HEK293 (cell line): Measurements from ENCODE around the gene INPP1.

ENCODE experiments used
- EGR2 ChIP-seq: fragments of 450-650 bp; formaldehyde crosslinking; IDR thresholded peaks from 2 replicates; pipeline ENCODE4 v1.5.1; 2016; ENCODE audit warnings: low read depth, missing biosample characterization, missing genetic modification characterization
- KLF16 ChIP-seq: fragments of 450-650 bp; formaldehyde crosslinking; IDR thresholded peaks from 2 replicates; pipeline ENCODE4 v1.5.1; 2017; ENCODE audit warnings: missing biosample characterization, missing genetic modification characterization
- KLF8 ChIP-seq: fragments of 450-650 bp; formaldehyde crosslinking; IDR thresholded peaks from 2 replicates; pipeline ENCODE4 v1.5.1; 2016; ENCODE audit warnings: missing biosample characterization, missing genetic modification characterization
- KLF9 ChIP-seq: fragments of 450-650 bp; formaldehyde crosslinking; IDR thresholded peaks from 2 replicates; pipeline ENCODE4 v1.5.1; 2016; ENCODE audit warnings: missing biosample characterization, missing genetic modification characterization, low read depth
- MZF1 ChIP-seq: fragments of 450-650 bp; formaldehyde crosslinking; IDR thresholded peaks from 2 replicates; pipeline ENCODE4 v1.5.1; 2017; ENCODE audit warnings: missing biosample characterization, missing genetic modification characterization, borderline replicate concordance
- SP2 ChIP-seq: fragments of 450-650 bp; formaldehyde crosslinking; IDR thresholded peaks from 2 replicates; pipeline ENCODE4 v1.5.1; 2016; ENCODE audit warnings: missing biosample characterization, missing genetic modification characterization
- ZBTB20 ChIP-seq: fragments of 450-650 bp; formaldehyde crosslinking; IDR thresholded peaks from 2 replicates; pipeline ENCODE4 v1.5.1; 2016; ENCODE audit warnings: missing biosample characterization, missing genetic modification characterization
- ZFHX2 ChIP-seq: fragments of 450-650 bp; formaldehyde crosslinking; conservative IDR thresholded peaks from 2 replicates; pipeline ENCODE4 v1.5.1; 2016; ENCODE audit warnings: missing biosample characterization, missing genetic modification characterization
- ZFP37 ChIP-seq: fragments of 450-650 bp; formaldehyde crosslinking; IDR thresholded peaks from 2 replicates; pipeline ENCODE4 v1.5.1; 2016; ENCODE audit warnings: missing biosample characterization, missing genetic modification characterization
- ZNF114 ChIP-seq: fragments of 450-650 bp; formaldehyde crosslinking; IDR thresholded peaks from 2 replicates; pipeline ENCODE4 v1.5.0; 2017; ENCODE audit warnings: missing biosample characterization, missing genetic modification characterization
- ZNF335 ChIP-seq: fragments of 450-650 bp; formaldehyde crosslinking; conservative IDR thresholded peaks from 2 replicates; pipeline ENCODE4 v1.5.1; 2016; ENCODE audit warnings: missing biosample characterization, missing genetic modification characterization
- ZNF37A ChIP-seq: fragments of 450-650 bp; IDR thresholded peaks from 2 replicates; pipeline ENCODE4 v1.5.1; 2018; ENCODE audit warnings: missing biosample characterization, missing genetic modification characterization
- ZNF544 ChIP-seq: fragments of 450-650 bp; formaldehyde crosslinking; IDR thresholded peaks from 2 replicates; pipeline ENCODE4 v1.5.0; 2017; ENCODE audit warnings: missing biosample characterization, missing genetic modification characterization
- ZNF585B ChIP-seq: fragments of 450-650 bp; formaldehyde crosslinking; IDR thresholded peaks from 2 replicates; pipeline ENCODE4 v1.5.1; 2016; ENCODE audit warnings: missing biosample characterization, missing genetic modification characterization
- ZNF629 ChIP-seq: fragments of 450-650 bp; formaldehyde crosslinking; IDR thresholded peaks from 2 replicates; pipeline ENCODE4 v1.5.1; 2017; ENCODE audit warnings: missing biosample characterization, missing genetic modification characterization
- ZNF707 ChIP-seq: fragments of 450-650 bp; formaldehyde crosslinking; IDR thresholded peaks from 2 replicates; pipeline ENCODE4 v1.5.1; 2016; ENCODE audit warnings: missing biosample characterization, missing genetic modification characterization
- ZNF76 ChIP-seq: fragments of 450-650 bp; formaldehyde crosslinking; IDR thresholded peaks from 2 replicates; pipeline ENCODE4; 2016; ENCODE audit warnings: low read depth, missing biosample characterization, missing genetic modification characterization, borderline replicate concordance
- ZNF777 ChIP-seq: fragments of 450-650 bp; formaldehyde crosslinking; IDR thresholded peaks from 2 replicates; pipeline ENCODE4 v1.5.1; 2017; ENCODE audit warnings: missing biosample characterization, missing genetic modification characterization, borderline replicate concordance
- ZNF785 ChIP-seq: fragments of 450-650 bp; formaldehyde crosslinking; IDR thresholded peaks from 2 replicates; pipeline ENCODE4 v1.5.1; 2016; ENCODE audit warnings: missing biosample characterization, missing genetic modification characterization
- TF ChIP-seq, protein P1 (sequence below): fragments of 450-650 bp; formaldehyde crosslinking; IDR thresholded peaks from 2 replicates; pipeline ENCODE4 v1.5.1; 2017; ENCODE audit warnings: missing biosample characterization, missing genetic modification characterization
- TF ChIP-seq, protein P2 (sequence below): fragments of 450-650 bp; formaldehyde crosslinking; IDR thresholded peaks from 2 replicates; pipeline ENCODE4 v1.5.1; 2016; ENCODE audit warnings: missing biosample characterization, missing genetic modification characterization
- TF ChIP-seq, protein P3 (sequence below): fragments of 450-650 bp; formaldehyde crosslinking; IDR thresholded peaks from 2 replicates; pipeline ENCODE4 v1.5.1; 2016; ENCODE audit warnings: missing biosample characterization, missing genetic modification characterization
- TF ChIP-seq, protein P4 (sequence below): sonication (generic); formaldehyde crosslinking; IDR thresholded peaks from 2 replicates; pipeline ENCODE4 v1.8.1; 2022; ENCODE audit warnings: mild to moderate bottlenecking, moderate library complexity, missing genetic modification reagents
- TF ChIP-seq, protein P5 (sequence below): fragments of 450-650 bp; formaldehyde crosslinking; IDR thresholded peaks from 2 replicates; pipeline ENCODE4 v1.5.1; 2016; ENCODE audit warnings: missing biosample characterization, missing genetic modification characterization
- TF ChIP-seq, protein P6 (sequence below): fragments of 450-650 bp; formaldehyde crosslinking; IDR thresholded peaks from 2 replicates; pipeline ENCODE4 v1.5.1; 2016; ENCODE audit warnings: missing biosample characterization, missing genetic modification characterization
- TF ChIP-seq, protein P7 (sequence below): fragments of 450-650 bp; formaldehyde crosslinking; conservative IDR thresholded peaks from 2 replicates; pipeline ENCODE4 v1.5.1; 2016; ENCODE audit warnings: low read depth, missing biosample characterization, missing genetic modification characterization

Gene INPP1

DNA sequence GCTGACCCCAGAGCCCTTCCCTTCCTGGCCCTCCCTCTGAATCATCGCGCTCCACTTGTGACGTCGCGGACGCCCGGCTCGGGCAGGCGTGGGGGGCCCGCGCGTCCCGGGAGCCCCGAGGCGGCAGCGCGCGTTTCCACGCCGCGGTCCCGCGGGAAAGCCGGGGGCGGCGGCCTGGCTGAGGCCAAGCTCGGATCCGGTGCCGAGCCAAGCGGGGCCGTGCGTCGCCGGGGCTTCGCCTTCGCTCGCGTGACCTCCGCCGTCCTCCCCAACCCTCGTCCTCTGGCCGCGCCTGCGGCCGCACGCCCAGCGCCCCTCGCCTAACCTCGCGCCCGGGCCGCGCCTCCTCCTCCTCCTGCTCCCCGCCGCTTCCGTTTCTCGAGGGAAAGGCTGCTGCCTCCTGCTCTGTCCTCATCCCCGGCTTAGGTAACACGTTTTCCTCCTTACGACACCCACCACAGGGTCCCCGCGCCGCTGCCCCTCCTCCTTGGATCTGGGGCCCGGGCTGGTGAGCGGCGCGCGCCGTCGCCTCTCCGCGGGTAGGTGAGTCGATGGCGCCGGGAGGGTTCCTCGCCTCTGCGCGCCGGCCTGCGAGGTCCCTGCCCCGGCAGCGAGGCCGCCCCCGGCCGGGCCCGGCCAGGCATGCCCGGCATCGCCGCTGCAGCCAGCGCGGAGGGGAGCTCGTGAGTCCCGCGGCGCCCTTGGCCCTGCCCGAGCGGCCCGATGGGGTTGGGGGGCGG is at the start of gene INPP1 (continued):
- TF ChIP-seq, protein P1, sequence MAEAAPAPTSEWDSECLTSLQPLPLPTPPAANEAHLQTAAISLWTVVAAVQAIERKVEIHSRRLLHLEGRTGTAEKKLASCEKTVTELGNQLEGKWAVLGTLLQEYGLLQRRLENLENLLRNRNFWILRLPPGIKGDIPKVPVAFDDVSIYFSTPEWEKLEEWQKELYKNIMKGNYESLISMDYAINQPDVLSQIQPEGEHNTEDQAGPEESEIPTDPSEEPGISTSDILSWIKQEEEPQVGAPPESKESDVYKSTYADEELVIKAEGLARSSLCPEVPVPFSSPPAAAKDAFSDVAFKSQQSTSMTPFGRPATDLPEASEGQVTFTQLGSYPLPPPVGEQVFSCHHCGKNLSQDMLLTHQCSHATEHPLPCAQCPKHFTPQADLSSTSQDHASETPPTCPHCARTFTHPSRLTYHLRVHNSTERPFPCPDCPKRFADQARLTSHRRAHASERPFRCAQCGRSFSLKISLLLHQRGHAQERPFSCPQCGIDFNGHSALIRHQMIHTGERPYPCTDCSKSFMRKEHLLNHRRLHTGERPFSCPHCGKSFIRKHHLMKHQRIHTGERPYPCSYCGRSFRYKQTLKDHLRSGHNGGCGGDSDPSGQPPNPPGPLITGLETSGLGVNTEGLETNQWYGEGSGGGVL (tag by site-specific recombination): peak; percentile 25; the same call in 1 of the 2 replicates
- peak; percentile 44; the same call in 1 of the 2 replicates for TF ChIP-seq ZNF37A
- no peak for TF ChIP-seq ZNF585B
- TF ChIP-seq ZNF544: no peak
- TF ChIP-seq, protein P2, sequence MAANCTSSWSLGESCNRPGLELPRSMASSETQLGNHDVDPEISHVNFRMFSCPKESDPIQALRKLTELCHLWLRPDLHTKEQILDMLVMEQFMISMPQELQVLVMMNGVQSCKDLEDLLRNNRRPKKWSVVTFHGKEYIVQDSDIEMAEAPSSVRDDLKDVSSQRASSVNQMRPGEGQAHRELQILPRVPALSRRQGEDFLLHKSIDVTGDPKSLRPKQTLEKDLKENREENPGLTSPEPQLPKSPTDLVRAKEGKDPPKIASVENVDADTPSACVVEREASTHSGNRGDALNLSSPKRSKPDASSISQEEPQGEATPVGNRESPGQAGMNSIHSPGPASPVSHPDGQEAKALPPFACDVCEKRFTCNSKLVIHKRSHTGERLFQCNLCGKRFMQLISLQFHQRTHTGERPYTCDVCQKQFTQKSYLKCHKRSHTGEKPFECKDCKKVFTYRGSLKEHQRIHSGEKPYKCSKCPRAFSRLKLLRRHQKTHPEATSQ (tag by site-specific recombination): no peak
- peak; percentile 44 for TF ChIP-seq KLF9
- TF ChIP-seq, protein P3, sequence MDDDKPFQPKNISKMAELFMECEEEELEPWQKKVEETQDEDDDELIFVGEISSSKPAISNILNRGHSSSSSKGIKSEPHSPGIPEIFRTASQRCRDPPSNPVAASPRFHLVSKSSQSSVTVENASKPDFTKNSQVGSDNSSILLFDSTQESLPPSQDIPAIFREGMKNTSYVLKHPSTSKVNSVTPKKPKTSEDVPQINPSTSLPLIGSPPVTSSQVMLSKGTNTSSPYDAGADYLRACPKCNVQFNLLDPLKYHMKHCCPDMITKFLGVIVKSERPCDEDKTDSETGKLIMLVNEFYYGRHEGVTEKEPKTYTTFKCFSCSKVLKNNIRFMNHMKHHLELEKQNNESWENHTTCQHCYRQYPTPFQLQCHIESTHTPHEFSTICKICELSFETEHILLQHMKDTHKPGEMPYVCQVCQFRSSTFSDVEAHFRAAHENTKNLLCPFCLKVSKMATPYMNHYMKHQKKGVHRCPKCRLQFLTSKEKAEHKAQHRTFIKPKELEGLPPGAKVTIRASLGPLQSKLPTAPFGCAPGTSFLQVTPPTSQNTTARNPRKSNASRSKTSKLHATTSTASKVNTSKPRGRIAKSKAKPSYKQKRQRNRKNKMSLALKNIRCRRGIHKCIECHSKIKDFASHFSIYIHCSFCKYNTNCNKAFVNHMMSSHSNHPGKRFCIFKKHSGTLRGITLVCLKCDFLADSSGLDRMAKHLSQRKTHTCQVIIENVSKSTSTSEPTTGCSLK (tag by site-specific recombination): no peak
- TF ChIP-seq EGR2 (tag by site-specific recombination): peak; percentile 28; the same call in 1 of the 2 replicates
- TF ChIP-seq ZFHX2 (tag by site-specific recombination): no peak; the same call in 1 of the 2 replicates
- TF ChIP-seq ZBTB20: peak; percentile 91
- TF ChIP-seq SP2 (tag by site-specific recombination): peak; percentile 30; the same call in 1 of the 2 replicates
- TF ChIP-seq ZNF629: 0 out of 2 replicates have a peak, but pooled peaks have one; percentile 20
- TF ChIP-seq MZF1: no peak
- peak; percentile 66; the same call in 1 of the 2 replicates for TF ChIP-seq ZNF335 (tag by site-specific recombination)
- peak; percentile 43; the same call in 1 of the 2 replicates for TF ChIP-seq ZNF785 (tag by site-specific recombination)
- TF ChIP-seq ZNF114 (tag by site-specific recombination): no peak
- TF ChIP-seq, protein P4, sequence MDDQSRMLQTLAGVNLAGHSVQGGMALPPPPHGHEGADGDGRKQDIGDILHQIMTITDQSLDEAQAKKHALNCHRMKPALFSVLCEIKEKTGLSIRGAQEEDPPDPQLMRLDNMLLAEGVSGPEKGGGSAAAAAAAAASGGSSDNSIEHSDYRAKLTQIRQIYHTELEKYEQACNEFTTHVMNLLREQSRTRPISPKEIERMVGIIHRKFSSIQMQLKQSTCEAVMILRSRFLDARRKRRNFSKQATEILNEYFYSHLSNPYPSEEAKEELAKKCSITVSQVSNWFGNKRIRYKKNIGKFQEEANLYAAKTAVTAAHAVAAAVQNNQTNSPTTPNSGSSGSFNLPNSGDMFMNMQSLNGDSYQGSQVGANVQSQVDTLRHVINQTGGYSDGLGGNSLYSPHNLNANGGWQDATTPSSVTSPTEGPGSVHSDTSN: peak; percentile 63; the same call in 1 of the 2 replicates
- TF ChIP-seq, protein P5, sequence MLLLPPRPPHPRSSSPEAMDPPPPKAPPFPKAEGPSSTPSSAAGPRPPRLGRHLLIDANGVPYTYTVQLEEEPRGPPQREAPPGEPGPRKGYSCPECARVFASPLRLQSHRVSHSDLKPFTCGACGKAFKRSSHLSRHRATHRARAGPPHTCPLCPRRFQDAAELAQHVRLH (tag by site-specific recombination): no peak
- TF ChIP-seq ZNF777: peak; percentile 60; the same call in 1 of the 2 replicates
- peak; percentile 59 for TF ChIP-seq KLF16 (tag by site-specific recombination)
- TF ChIP-seq, protein P6, sequence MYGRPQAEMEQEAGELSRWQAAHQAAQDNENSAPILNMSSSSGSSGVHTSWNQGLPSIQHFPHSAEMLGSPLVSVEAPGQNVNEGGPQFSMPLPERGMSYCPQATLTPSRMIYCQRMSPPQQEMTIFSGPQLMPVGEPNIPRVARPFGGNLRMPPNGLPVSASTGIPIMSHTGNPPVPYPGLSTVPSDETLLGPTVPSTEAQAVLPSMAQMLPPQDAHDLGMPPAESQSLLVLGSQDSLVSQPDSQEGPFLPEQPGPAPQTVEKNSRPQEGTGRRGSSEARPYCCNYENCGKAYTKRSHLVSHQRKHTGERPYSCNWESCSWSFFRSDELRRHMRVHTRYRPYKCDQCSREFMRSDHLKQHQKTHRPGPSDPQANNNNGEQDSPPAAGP: 0 out of 2 replicates have a peak, but pooled peaks have one; percentile 33
- TF ChIP-seq, protein P7, sequence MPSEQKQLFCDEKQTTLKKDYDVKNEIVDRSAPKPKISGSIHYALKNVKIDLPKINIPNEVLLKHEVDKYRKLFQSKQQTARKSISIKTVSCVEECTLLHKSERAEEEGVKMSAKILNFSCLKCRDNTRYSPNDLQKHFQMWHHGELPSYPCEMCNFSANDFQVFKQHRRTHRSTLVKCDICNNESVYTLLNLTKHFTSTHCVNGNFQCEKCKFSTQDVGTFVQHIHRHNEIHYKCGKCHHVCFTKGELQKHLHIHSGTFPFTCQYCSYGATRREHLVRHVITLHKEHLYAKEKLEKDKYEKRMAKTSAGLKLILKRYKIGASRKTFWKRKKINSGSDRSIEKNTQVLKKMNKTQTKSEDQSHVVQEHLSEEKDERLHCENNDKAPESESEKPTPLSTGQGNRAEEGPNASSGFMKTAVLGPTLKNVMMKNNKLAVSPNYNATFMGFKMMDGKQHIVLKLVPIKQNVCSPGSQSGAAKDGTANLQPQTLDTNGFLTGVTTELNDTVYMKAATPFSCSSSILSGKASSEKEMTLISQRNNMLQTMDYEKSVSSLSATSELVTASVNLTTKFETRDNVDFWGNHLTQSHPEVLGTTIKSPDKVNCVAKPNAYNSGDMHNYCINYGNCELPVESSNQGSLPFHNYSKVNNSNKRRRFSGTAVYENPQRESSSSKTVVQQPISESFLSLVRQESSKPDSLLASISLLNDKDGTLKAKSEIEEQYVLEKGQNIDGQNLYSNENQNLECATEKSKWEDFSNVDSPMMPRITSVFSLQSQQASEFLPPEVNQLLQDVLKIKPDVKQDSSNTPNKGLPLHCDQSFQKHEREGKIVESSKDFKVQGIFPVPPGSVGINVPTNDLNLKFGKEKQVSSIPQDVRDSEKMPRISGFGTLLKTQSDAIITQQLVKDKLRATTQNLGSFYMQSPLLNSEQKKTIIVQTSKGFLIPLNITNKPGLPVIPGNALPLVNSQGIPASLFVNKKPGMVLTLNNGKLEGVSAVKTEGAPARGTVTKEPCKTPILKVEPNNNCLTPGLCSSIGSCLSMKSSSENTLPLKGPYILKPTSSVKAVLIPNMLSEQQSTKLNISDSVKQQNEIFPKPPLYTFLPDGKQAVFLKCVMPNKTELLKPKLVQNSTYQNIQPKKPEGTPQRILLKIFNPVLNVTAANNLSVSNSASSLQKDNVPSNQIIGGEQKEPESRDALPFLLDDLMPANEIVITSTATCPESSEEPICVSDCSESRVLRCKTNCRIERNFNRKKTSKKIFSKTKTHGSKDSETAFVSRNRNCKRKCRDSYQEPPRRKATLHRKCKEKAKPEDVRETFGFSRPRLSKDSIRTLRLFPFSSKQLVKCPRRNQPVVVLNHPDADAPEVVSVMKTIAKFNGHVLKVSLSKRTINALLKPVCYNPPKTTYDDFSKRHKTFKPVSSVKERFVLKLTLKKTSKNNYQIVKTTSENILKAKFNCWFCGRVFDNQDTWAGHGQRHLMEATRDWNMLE (tag by site-specific recombination): no peak
- peak; percentile 22; the same call in 1 of the 2 replicates for TF ChIP-seq ZFP37
- TF ChIP-seq ZNF76: 0 out of 2 replicates have a peak, but pooled peaks have one; percentile 38
- peak; percentile 54; the same call in 1 of the 2 replicates for TF ChIP-seq KLF8
- no peak for TF ChIP-seq ZNF707 (tag by site-specific recombination)
